Eye (tissue), 1 donor: ENCODE results near the gene CCDC50.
A peak's percentile ranks its signal among the peaks of the same experiment; 100 is the strongest.

ENCODE experiments used
- DNase-seq: peaks from one replicate; pipeline ENCODE4 v3.0.0-alpha.2; 2015

CCDC50 gene

GRCh38 chr3:191383124-191383523 lies 53.9 kb downstream of the CCDC50 start:
- no peak for DNase-seq

- no peak for DNase-seq
Measured at GRCh38 chr3:191385101-191385500, 55.9 kb downstream of the CCDC50 start.

- DNase-seq = no peak
Measured at GRCh38 chr3:191387441-191388077, 58.4 kb downstream of the CCDC50 start.

GRCh38 chr3:191388823-191389222 lies 59.6 kb downstream of the CCDC50 start:
- DNase-seq = no peak

GRCh38 chr3:191390580-191390979 lies 61.4 kb downstream of the CCDC50 start:
- no peak for DNase-seq

- DNase-seq = no peak
Measured at GRCh38 chr3:191391861-191392808, 62.9 kb downstream of the CCDC50 start.

GRCh38 chr3:191393146-191393545 lies 64.0 kb downstream of the CCDC50 start:
- DNase-seq = no peak

GRCh38 chr3:191397771-191398170 lies 68.6 kb downstream of the CCDC50 start:
- DNase-seq = no peak

GRCh38 chr3:191398607-191399006 lies 69.4 kb downstream of the CCDC50 start:
- no peak for DNase-seq

- no peak for DNase-seq
Measured at GRCh38 chr3:191399918-191400317, 70.7 kb downstream of the CCDC50 start.

GRCh38 chr3:191401775-191402357 lies 72.7 kb downstream of the CCDC50 start:
- no peak for DNase-seq

- no peak for DNase-seq
Measured at GRCh38 chr3:191409791-191410359, 80.7 kb downstream of the CCDC50 start.

GRCh38 chr3:191412759-191413158 lies 83.6 kb downstream of the CCDC50 start:
- DNase-seq = no peak

GRCh38 chr3:191414286-191414685 lies 85.1 kb downstream of the CCDC50 start:
- DNase-seq = no peak

GRCh38 chr3:191414732-191415131 lies 85.5 kb downstream of the CCDC50 start:
- no peak for DNase-seq

- no peak for DNase-seq
Measured at GRCh38 chr3:191415566-191415965, 86.4 kb downstream of the CCDC50 start.

- DNase-seq = no peak
Measured at GRCh38 chr3:191417457-191417729, 88.2 kb downstream of the CCDC50 start.

GRCh38 chr3:191420771-191421170 lies 91.6 kb downstream of the CCDC50 start:
- no peak for DNase-seq

- DNase-seq = peak; percentile 81
Measured at GRCh38 chr3:191424881-191425280, 95.7 kb downstream of the CCDC50 start.

GRCh38 chr3:191425322-191425734 lies 96.1 kb downstream of the CCDC50 start:
- peak; percentile 65 for DNase-seq

- DNase-seq = no peak
Measured at GRCh38 chr3:191426311-191426710, 97.1 kb downstream of the CCDC50 start.

GRCh38 chr3:191428177-191428576 lies 99.0 kb downstream of the CCDC50 start:
- DNase-seq = no peak

- DNase-seq = no peak
Measured at GRCh38 chr3:191430103-191430502, 100.9 kb downstream of the CCDC50 start.
